Stimulated activated effector memory CD8-positive, alpha-beta T cell treated with anti-CD3 and anti-CD28 coated beads, Interleukin-12 subunit alpha, Interleukin-12 subunit beta, amount 100 ng/mL, for 72 hours (primary cell): ENCODE data around the gene WWC1.
A peak's percentile ranks its signal among the peaks of the same experiment; 100 is the strongest.
"Not testable (repeated sequence)": the region's sequence is repeated elsewhere in the genome, so short reads cannot be mapped to it uniquely, and the experiment has no call there.

Source experiments
- ATAC-seq: fragments of 150-1000 bp; cut with Tn5 transposase; 2 replicates; pipeline ENCODE4 v1.10.0; 2021
- DNase-seq, 2 donors: peaks; one replicate each; pipeline ENCODE4 v3.0.0; 2021 to 2022; ENCODE audit warnings: low spot score in 2 of 2
- H3K27ac Mint-ChIP-seq: one replicate; pipeline ENCODE4 v1.8.0; 2022; ENCODE audit warnings: mild to moderate bottlenecking, mixed read lengths
- H3K36me3 Mint-ChIP-seq: one replicate; pipeline ENCODE4 v1.8.0; 2022; ENCODE audit warnings: mild to moderate bottlenecking, mixed read lengths
- H3K4me1 Mint-ChIP-seq: one replicate; pipeline ENCODE4 v1.8.0; 2022; ENCODE audit warnings: mixed read lengths
- H3K4me3 Mint-ChIP-seq: one replicate; pipeline ENCODE4 v1.8.0; 2022; ENCODE audit warnings: mild to moderate bottlenecking, mixed read lengths
- H3K9me3 Mint-ChIP-seq: one replicate; pipeline ENCODE4 v1.8.0; 2022; ENCODE audit warnings: mixed read lengths

Gene WWC1

GRCh38 chr5:168328814-168329213 lies 37.4 kb downstream of the WWC1 start:
- Mint-ChIP-seq H3K36me3 (no peaks in the 10 kb centered on the region), H3K9me3 (no peaks in the 10 kb centered on the region), H3K27ac (no peak overlapping the region), H3K4me1 (no peaks in the 10 kb centered on the region), H3K4me3 (no peak overlapping the region)
- ATAC-seq (no peak), DNase-seq (no peak)

- ATAC-seq, result no peak
- Mint-ChIP-seq H3K4me1 (no peaks in the 10 kb centered on the region), H3K27ac (no peak overlapping the region), H3K4me3 (no peak overlapping the region), H3K36me3 (no peaks in the 10 kb centered on the region), H3K9me3 (no peaks in the 10 kb centered on the region)
- no peak for DNase-seq
These were observed 37.9 kb downstream of the WWC1 start for GRCh38 chr5:168329302-168329701.

- no peaks in the 10 kb centered on the region for H3K36me3 Mint-ChIP-seq
- no peak overlapping the region for H3K27ac Mint-ChIP-seq
- DNase-seq, result no peak
- H3K9me3 Mint-ChIP-seq, result no peaks in the 10 kb centered on the region
- ATAC-seq, result no peak
- no peaks in the 10 kb centered on the region for H3K4me1 Mint-ChIP-seq
- H3K4me3 Mint-ChIP-seq, result no peak overlapping the region
These were observed 40.6 kb downstream of the WWC1 start for GRCh38 chr5:168332042-168332441.

GRCh38 chr5:168334280-168334679 lies 42.8 kb downstream of the WWC1 start:
- no peak overlapping the region for H3K27ac Mint-ChIP-seq

GRCh38 chr5:168334695-168335094 lies 43.2 kb downstream of the WWC1 start:
- ATAC-seq (no peak), DNase-seq (no peak)
- H3K9me3 Mint-ChIP-seq, result no peaks in the 10 kb centered on the region
- no peak overlapping the region for H3K27ac Mint-ChIP-seq
- no peaks in the 10 kb centered on the region for H3K36me3 Mint-ChIP-seq
- no peaks in the 10 kb centered on the region for H3K4me1 Mint-ChIP-seq
- H3K4me3 Mint-ChIP-seq, result no peak overlapping the region

More at GRCh38 chr5:168334280-168334679, 42.8 kb downstream of the WWC1 start:
- no peaks in the 10 kb centered on the region for H3K36me3 Mint-ChIP-seq
- no peak for ATAC-seq
- no peaks in the 10 kb centered on the region for H3K9me3 Mint-ChIP-seq
- H3K4me3 Mint-ChIP-seq, result no peak overlapping the region
- no peaks in the 10 kb centered on the region for H3K4me1 Mint-ChIP-seq
- no peak for DNase-seq

GRCh38 chr5:168337361-168337760 lies 45.9 kb downstream of the WWC1 start:
- H3K4me3 Mint-ChIP-seq, result no peak overlapping the region
- ATAC-seq, result no peak
- no peaks in the 10 kb centered on the region for H3K36me3 Mint-ChIP-seq
- no peaks in the 10 kb centered on the region for H3K9me3 Mint-ChIP-seq
- no peaks in the 10 kb centered on the region for H3K4me1 Mint-ChIP-seq
- DNase-seq, result no peak
- no peak overlapping the region for H3K27ac Mint-ChIP-seq

GRCh38 chr5:168339109-168339771 lies 47.8 kb downstream of the WWC1 start:
- H3K27ac Mint-ChIP-seq, result no peak overlapping the region
- no peak for ATAC-seq
- H3K36me3 Mint-ChIP-seq, result no peaks in the 10 kb centered on the region
- no peak for DNase-seq
- no peaks in the 10 kb centered on the region for H3K4me1 Mint-ChIP-seq
- no peak overlapping the region for H3K4me3 Mint-ChIP-seq
- H3K9me3 Mint-ChIP-seq, result no peaks in the 10 kb centered on the region

GRCh38 chr5:168339772-168340140 lies 48.3 kb downstream of the WWC1 start:
- not testable (repeated sequence) for ATAC-seq, DNase-seq, H3K36me3 Mint-ChIP-seq, H3K9me3 Mint-ChIP-seq, H3K4me3 Mint-ChIP-seq, H3K27ac Mint-ChIP-seq, H3K4me1 Mint-ChIP-seq

GRCh38 chr5:168340487-168340886 lies 49.0 kb downstream of the WWC1 start:
- H3K27ac Mint-ChIP-seq, result no peak overlapping the region
- no peak overlapping the region for H3K4me3 Mint-ChIP-seq
- H3K36me3 Mint-ChIP-seq, result no peaks in the 10 kb centered on the region
- DNase-seq, result no peak
- no peaks in the 10 kb centered on the region for H3K9me3 Mint-ChIP-seq
- H3K4me1 Mint-ChIP-seq, result no peaks in the 10 kb centered on the region
- ATAC-seq, result no peak

GRCh38 chr5:168341178-168341577 lies 49.7 kb downstream of the WWC1 start:
- Mint-ChIP-seq H3K4me1 (no peaks in the 10 kb centered on the region), H3K27ac (no peak overlapping the region), H3K4me3 (no peak overlapping the region), H3K9me3 (no peaks in the 10 kb centered on the region), H3K36me3 (no peaks in the 10 kb centered on the region)
- ATAC-seq (no peak), DNase-seq (no peak)

- no peak overlapping the region for H3K4me3 Mint-ChIP-seq
- peak; percentile 14 for ATAC-seq
- no peaks in the 10 kb centered on the region for H3K4me1 Mint-ChIP-seq
- no peak overlapping the region for H3K27ac Mint-ChIP-seq
- DNase-seq, result no peak
- H3K9me3 Mint-ChIP-seq, result no peaks in the 10 kb centered on the region
- H3K36me3 Mint-ChIP-seq, result no peaks in the 10 kb centered on the region
These were observed 50.8 kb downstream of the WWC1 start for GRCh38 chr5:168342151-168342825.

- DNase-seq (no peak), ATAC-seq (no peak)
- no peak overlapping the region for H3K4me3 Mint-ChIP-seq
- no peaks in the 10 kb centered on the region for H3K9me3 Mint-ChIP-seq
- H3K27ac Mint-ChIP-seq, result no peak overlapping the region
- no peaks in the 10 kb centered on the region for H3K36me3 Mint-ChIP-seq
- H3K4me1 Mint-ChIP-seq, result no peaks in the 10 kb centered on the region
These were observed 51.5 kb downstream of the WWC1 start for GRCh38 chr5:168342985-168343384.

- H3K4me3 Mint-ChIP-seq, result no peak overlapping the region
- H3K27ac Mint-ChIP-seq, result no peak overlapping the region
- no peaks in the 10 kb centered on the region for H3K36me3 Mint-ChIP-seq
- H3K9me3 Mint-ChIP-seq, result no peaks in the 10 kb centered on the region
- DNase-seq, result no peak
- H3K4me1 Mint-ChIP-seq, result no peaks in the 10 kb centered on the region
- ATAC-seq, result no peak
These were observed 55.0 kb downstream of the WWC1 start for GRCh38 chr5:168346417-168346816.

GRCh38 chr5:168347368-168348083 lies 56.1 kb downstream of the WWC1 start:
- Mint-ChIP-seq H3K4me3 (no peak overlapping the region), H3K4me1 (no peaks in the 10 kb centered on the region), H3K9me3 (no peaks in the 10 kb centered on the region), H3K27ac (no peak overlapping the region), H3K36me3 (no peaks in the 10 kb centered on the region)
- no peak for DNase-seq
- no peak for ATAC-seq

GRCh38 chr5:168348084-168348414 lies 56.6 kb downstream of the WWC1 start:
- no peaks in the 10 kb centered on the region for H3K4me1 Mint-ChIP-seq
- no peak overlapping the region for H3K4me3 Mint-ChIP-seq
- DNase-seq, result no peak
- H3K36me3 Mint-ChIP-seq, result no peaks in the 10 kb centered on the region
- no peaks in the 10 kb centered on the region for H3K9me3 Mint-ChIP-seq
- H3K27ac Mint-ChIP-seq, result no peak overlapping the region
- ATAC-seq, result no peak

- no peaks in the 10 kb centered on the region for H3K36me3 Mint-ChIP-seq
- H3K4me1 Mint-ChIP-seq, result no peaks in the 10 kb centered on the region
- no peak overlapping the region for H3K27ac Mint-ChIP-seq
- no peak overlapping the region for H3K4me3 Mint-ChIP-seq
- ATAC-seq, result no peak
- H3K9me3 Mint-ChIP-seq, result no peaks in the 10 kb centered on the region
- DNase-seq, result no peak
These were observed 58.9 kb downstream of the WWC1 start for GRCh38 chr5:168350315-168350714.
